ENCODE results near the gene TMEM80. TPM values are rescaled to one million over a fixed set of nuclear protein-coding genes. Genes with fewer than 3 reads are reported as not detected.

TMEM80 gene
- total and polyA plus RNA-seq, 2 of the 4 experiments (the other 2 are of a cell fraction): 5.6 to 21.7 TPM

GRCh38 chr11:722346-722811, 26.8 kb downstream of the TMEM80 start:
- no peak overlapping the region for H2AK9ac ChIP-seq (replicated peaks; ENCODE audit: low read depth, low read length, poor library complexity)
- no peak overlapping the region for H2AFZ ChIP-seq (replicated peaks; ENCODE audit: low read length, poor library complexity)
- no peak overlapping the region for H2BK5ac ChIP-seq (ENCODE audit: low read depth, low read length, poor library complexity, severe bottlenecking)
- H2BK20ac ChIP-seq (ENCODE audit: low read depth, low read length): no peak overlapping the region
- H3K4me1 ChIP-seq (ENCODE audit: control insufficient read depth, insufficient read depth, low read length): no peaks in the 10 kb centered on the region
- ChIA-PET CTCF (no interaction called here), POLR2A (ENCODE audit: unreplicated experiment) (no interaction called here)
- H3K79me1 ChIP-seq (ENCODE audit: low read depth in 1 of 2, low read length in 2 of 2): no peaks in the 10 kb centered on the region
- no peak overlapping the region for H2AK5ac ChIP-seq (ENCODE audit: low read depth, low read length)
- H3K4me2 ChIP-seq (ENCODE audit: low read depth, low read length): no peak overlapping the region
- H3K9me3 ChIP-seq (ENCODE audit: control insufficient read depth, insufficient read depth, low read length): no peaks in the 10 kb centered on the region
- no peak overlapping the region for H4K8ac ChIP-seq (ENCODE audit: low read depth in 2 of 2, low read length in 2 of 2)
- in situ Hi-C loops (cut with MboI; ENCODE audit: low sequenced_read_pairs): no loop called here
- dilution Hi-C loops (cut with HindIII; ENCODE audit: low sequenced_read_pairs, unreplicated experiment): no loop called here
- H3K4ac ChIP-seq (ENCODE audit: low read depth, low read length): no peak overlapping the region
- no peak overlapping the region for H3K9ac ChIP-seq (ENCODE audit: low read depth, low read length)
- H4K91ac ChIP-seq (ENCODE audit: insufficient read depth, low read depth, low read length): no peak overlapping the region
- ATAC-seq (ENCODE audit: low read depth) (no peak), DNase-seq (no peak)
- no peaks in the 10 kb centered on the region for H4K20me1 ChIP-seq (ENCODE audit: insufficient read depth, low read length)
- H3K27me3 ChIP-seq (ENCODE audit: control insufficient read depth, insufficient read depth, low read length): peaks cover 9% of the 10 kb centered on the region; the same call in 1 of the 2 replicates
- H3K14ac ChIP-seq (replicated peaks; ENCODE audit: low read depth, low read length): no peak overlapping the region
- no peak overlapping the region for H2BK15ac ChIP-seq (ENCODE audit: low read depth, low read length)
- TF ChIP-seq MXI1 (IDR thresholded peaks at IDR 0.05; ENCODE audit: borderline replicate concordance, low read depth, low read length) (no peak), CHD1 (IDR thresholded peaks at IDR 0.05; ENCODE audit: low read depth, low read length) (no peak), SMC3 (IDR thresholded peaks at IDR 0.05; ENCODE audit: low read depth, low read length) (no peak), ELK1 (IDR thresholded peaks at IDR 0.05; ENCODE audit: borderline replicate concordance, low read depth, low read length) (no peak), NFE2L2 (IDR thresholded peaks at IDR 0.05; ENCODE audit: low read depth, low read length) (no peak), RAD21 (IDR thresholded peaks at IDR 0.05; ENCODE audit: low read length) (no peak), POLR2A (IDR thresholded peaks at IDR 0.05; ENCODE audit: low read depth, low read length) (no peak), RCOR1 (IDR thresholded peaks at IDR 0.05; ENCODE audit: insufficient replicate concordance, low read length) (no peak), RFX5 (IDR thresholded peaks at IDR 0.05; ENCODE audit: low read depth, low read length) (no peak), CTCF (conservative IDR thresholded peaks at IDR 0.05; ENCODE audit: low read depth, low read length) (no peak), FOS (IDR thresholded peaks at IDR 0.05; ENCODE audit: low read depth, low read length) (no peak), BHLHE40 (IDR thresholded peaks at IDR 0.05; ENCODE audit: low read depth, low read length) (no peak)
- no peaks in the 10 kb centered on the region for H3K36me3 ChIP-seq (ENCODE audit: control insufficient read depth, insufficient read depth, low read length)
- H3K56ac ChIP-seq (ENCODE audit: extremely low read depth, insufficient read depth, low read length): no peak overlapping the region
- no peak overlapping the region for H3K4me3 ChIP-seq (ENCODE audit: insufficient read depth, low read depth, low read length)
- no peak overlapping the region for H3K23ac ChIP-seq (ENCODE audit: low read depth, low read length)
- no peaks in the 10 kb centered on the region for H3K9me1 ChIP-seq (ENCODE audit: insufficient read depth, low read length)
- no peak overlapping the region for H3K18ac ChIP-seq (ENCODE audit: low read depth, low read length)
- no TSS peak for BruUV-seq (replicated peaks)
- intact Hi-C loops (cut with micrococcal nuclease): loop anchor here (10.0 kb wide), 1 partner anchor 168 kb away; no protein-coding TSS in a partner anchor
- H2BK120ac ChIP-seq (ENCODE audit: low read depth, low read length): no peak overlapping the region
- 86% methylated on average over 8 of the region's 20 CpGs; no CpG with 5 or more reads in 1 of the 2 experiments for WGBS, 2 experiments (ENCODE audit: extremely low coverage in 2 of 2, insufficient read length in 1 of 2)
- no peak overlapping the region for H4K5ac ChIP-seq (ENCODE audit: low read depth, low read length)
- no peak overlapping the region for H3K27ac ChIP-seq (ENCODE audit: insufficient read depth, low read length)
